Osteoblast (primary cell): ENCODE results near the gene FOXD4L1. TPM values are rescaled to one million over a fixed set of nuclear protein-coding genes. Genes with fewer than 3 reads are reported as not detected.
"Not testable (repeated sequence)": the region's sequence is repeated elsewhere in the genome, so short reads cannot be mapped to it uniquely, and the experiment has no call there.

Source experiments
- DNase-seq: peaks from one replicate; pipeline ENCODE4 v3.0.0; 2011; ENCODE audit warnings: low spot score, mixed read lengths; ENCODE audit not compliant: insufficient read length; ENCODE audit errors: missing footprints
- H2AFZ ChIP-seq: 2 replicates; pipeline ENCODE4 v1.6.0; 2011; ENCODE audit warnings: mild to moderate bottlenecking, low read length
- H3K27ac ChIP-seq: 2 replicates; pipeline ENCODE4 v1.5.1; 2011; ENCODE audit warnings: mild to moderate bottlenecking, low read depth, low read length, moderate library complexity
- H3K27me3 ChIP-seq: 2 replicates; pipeline ENCODE4 v1.6.0; 2012; ENCODE audit warnings: mild to moderate bottlenecking, control low read depth, inconsistent platforms, low read length, moderate library complexity; ENCODE audit not compliant: insufficient read depth
- H3K36me3 ChIP-seq: 2 replicates; pipeline ENCODE4 v1.5.1; 2011; ENCODE audit warnings: mild to moderate bottlenecking, low read length, control low read depth, moderate library complexity; ENCODE audit not compliant: insufficient read depth
- H3K4me1 ChIP-seq: 2 replicates; pipeline ENCODE4 v1.5.1; 2011; ENCODE audit warnings: mild to moderate bottlenecking, low read length, control low read depth, moderate library complexity; ENCODE audit not compliant: insufficient read depth
- H3K4me2 ChIP-seq: 2 replicates; pipeline ENCODE4 v1.6.0; 2011; ENCODE audit warnings: mild to moderate bottlenecking, low read length; ENCODE audit not compliant: insufficient read depth
- H3K4me3 ChIP-seq: fragments of 200-600 bp; sonication (generic); 3 replicates; pipeline ENCODE4 v1.5.1; 2012; ENCODE audit warnings: mild to moderate bottlenecking, low read length, inconsistent platforms; ENCODE audit not compliant: insufficient read depth
- H3K79me2 ChIP-seq: 2 replicates; pipeline ENCODE4 v1.6.0; 2012; ENCODE audit warnings: mild to moderate bottlenecking, low read length, control low read depth, inconsistent platforms; ENCODE audit not compliant: insufficient read depth
- H3K9me3 ChIP-seq: 2 replicates; pipeline ENCODE4 v1.5.1; 2011; ENCODE audit warnings: low read depth, low read length, control low read depth
- H4K20me1 ChIP-seq: 2 replicates; pipeline ENCODE4 v1.6.0; 2012; ENCODE audit warnings: mild to moderate bottlenecking, low read length, control low read depth; ENCODE audit not compliant: insufficient read depth
- total RNA-seq: library from RNA; depleted of rRNA; stranded (reverse); fragments of >200 nt; gene quantifications from 2 replicates; pipeline ENCODE4 v1.2.3, GENCODE V29; 2012

The FOXD4L1 gene
- total RNA-seq, 1 donor: under 0.01 TPM

DNA sequence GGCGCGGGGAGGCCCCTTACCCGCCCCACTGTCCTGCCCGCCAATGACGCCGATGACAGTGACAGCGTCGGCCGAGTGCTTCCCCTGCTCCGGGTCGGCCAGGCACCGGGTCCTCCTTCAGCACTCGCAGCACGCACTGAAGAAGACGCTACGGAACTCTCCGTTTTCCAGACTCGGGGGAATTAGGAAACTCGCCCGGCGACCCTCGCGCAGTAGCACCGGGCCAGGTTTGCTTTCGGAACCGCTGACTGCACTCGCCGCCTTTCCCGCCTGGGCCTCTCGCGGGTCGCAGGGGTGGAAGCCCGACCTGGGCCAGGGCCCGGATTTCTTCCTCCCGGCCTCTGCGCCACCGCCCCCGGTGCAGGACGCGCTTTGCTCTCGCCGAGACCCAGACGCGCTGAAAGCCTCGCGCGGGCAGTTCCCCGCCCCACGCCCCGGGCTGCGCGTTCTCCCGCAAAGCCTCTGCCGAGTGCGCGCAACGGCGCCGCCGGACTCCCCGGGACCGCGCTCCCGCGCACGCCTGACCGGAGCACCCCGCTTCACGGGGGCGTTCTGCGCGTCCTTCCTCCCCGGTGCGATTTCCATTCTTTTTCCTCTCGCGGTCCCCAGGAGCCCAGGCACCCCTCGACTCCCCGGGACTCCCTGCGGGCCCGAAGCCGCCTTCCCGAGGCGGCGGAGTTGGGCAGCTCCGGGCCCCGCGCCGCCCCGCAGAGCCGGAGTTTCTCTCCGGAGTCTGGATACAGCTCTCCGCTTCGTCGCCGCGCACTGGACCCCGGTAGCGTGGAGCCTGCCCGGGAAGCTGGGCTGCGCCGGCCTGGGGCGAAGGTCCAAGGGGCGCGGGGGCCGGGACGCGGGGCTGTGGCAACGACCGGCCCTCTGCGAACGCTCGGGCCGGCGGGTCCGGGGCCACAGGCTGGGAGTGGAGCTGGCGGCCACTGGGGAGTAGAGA, 4.9 kb downstream of the FOXD4L1 start:
- not testable (repeated sequence) for H4K20me1 ChIP-seq, H3K79me2 ChIP-seq, H3K4me1 ChIP-seq, H3K4me3 ChIP-seq, H3K36me3 ChIP-seq, H3K9me3 ChIP-seq, H3K27ac ChIP-seq, H2AFZ ChIP-seq
- Histone ChIP-seq H3K4me2 (peak overlapping the region; percentile 51), H3K27me3 (peaks cover 19% of the 10 kb centered on the region)
- peak; percentile 71 for DNase-seq

DNA sequence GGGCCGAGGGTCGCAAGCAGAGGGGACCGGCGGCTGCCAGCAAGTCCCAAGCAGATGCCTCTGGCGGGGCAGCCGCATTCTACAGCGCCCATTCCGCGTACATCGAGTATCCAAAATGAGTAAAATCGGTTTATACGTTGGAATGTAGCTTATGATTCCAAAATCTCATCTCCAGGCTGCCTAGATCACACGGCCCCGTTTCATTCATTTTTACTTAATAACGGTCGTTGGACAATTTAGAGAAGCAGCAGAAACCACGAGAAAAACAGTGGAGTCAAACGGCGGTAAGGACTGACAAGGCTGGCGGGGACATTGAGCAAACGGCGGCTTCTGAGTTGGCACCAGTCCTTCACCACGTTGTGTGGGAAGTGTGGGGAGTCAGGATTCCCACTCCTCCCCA, 5.6 kb downstream of the FOXD4L1 start:
- not testable (repeated sequence) for H3K27ac ChIP-seq, H3K79me2 ChIP-seq, DNase-seq, H3K4me1 ChIP-seq, H3K9me3 ChIP-seq, H3K4me3 ChIP-seq, H2AFZ ChIP-seq, H3K36me3 ChIP-seq, H4K20me1 ChIP-seq, H3K4me2 ChIP-seq
- peaks cover 19% of the 10 kb centered on the region for H3K27me3 ChIP-seq

DNA sequence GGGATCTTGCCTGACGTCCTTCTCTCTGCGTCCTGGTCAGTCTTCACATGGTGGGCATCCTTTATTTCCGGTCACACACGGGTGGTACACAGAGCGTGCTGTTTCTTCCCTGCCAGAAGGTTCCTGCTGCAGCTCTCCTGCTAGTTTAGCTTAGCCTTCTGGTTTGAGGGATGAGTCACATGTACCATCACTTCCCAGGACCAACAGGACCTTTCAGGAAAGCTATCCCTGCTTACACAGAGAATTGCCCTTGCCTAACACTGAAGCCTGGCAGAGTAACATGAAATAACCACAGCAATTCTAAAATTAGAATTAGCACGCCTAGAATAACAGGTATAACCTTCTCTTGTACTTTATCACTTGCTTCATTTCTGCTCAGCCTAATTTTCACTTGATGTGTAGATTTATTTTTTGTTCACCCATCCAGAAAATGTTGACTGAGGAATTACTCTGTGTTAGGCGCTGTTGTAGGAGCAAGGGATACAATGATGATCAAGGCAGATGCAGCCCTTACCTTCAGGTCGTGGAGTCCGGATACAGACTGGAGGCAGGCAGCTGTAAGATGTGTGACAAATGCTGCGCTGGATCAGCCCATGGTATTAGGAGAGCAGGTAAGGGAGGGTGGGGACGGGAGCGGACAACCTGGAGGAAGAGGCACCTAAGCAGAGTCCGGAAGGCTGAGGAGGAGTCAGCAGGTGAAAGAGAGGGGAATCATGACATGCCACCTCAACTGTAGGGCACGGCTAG, 9.1 kb downstream of the FOXD4L1 start:
- H3K27ac ChIP-seq, H4K20me1 ChIP-seq, H3K4me1 ChIP-seq, DNase-seq, H3K36me3 ChIP-seq, H3K9me3 ChIP-seq, H3K79me2 ChIP-seq, H3K4me2 ChIP-seq, H3K27me3 ChIP-seq, H3K4me3 ChIP-seq, H2AFZ ChIP-seq: not testable (repeated sequence)

DNA sequence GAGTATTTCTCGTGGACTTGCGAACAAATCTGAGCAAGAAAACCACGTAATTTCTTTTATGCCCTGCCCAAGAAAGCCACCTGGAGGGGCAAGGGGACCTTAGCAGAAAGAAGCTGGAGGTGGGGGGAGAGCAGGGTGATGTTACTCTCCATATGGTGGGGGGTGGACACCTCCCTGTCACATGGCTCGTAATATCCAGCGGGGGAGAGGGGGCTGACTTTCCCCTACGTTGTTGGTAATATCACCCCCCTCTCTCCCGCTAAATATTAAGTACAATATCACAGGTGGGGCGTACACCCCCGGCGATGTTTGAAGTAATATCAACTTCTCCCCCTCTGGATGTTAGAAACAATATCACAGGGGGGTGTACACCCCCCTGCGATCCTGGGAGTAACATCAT, 9.7 kb downstream of the FOXD4L1 start:
- not testable (repeated sequence) for H4K20me1 ChIP-seq, H3K27me3 ChIP-seq, H3K79me2 ChIP-seq, H3K27ac ChIP-seq, H3K4me2 ChIP-seq, H3K4me3 ChIP-seq, H3K9me3 ChIP-seq, DNase-seq, H2AFZ ChIP-seq, H3K36me3 ChIP-seq, H3K4me1 ChIP-seq

DNA sequence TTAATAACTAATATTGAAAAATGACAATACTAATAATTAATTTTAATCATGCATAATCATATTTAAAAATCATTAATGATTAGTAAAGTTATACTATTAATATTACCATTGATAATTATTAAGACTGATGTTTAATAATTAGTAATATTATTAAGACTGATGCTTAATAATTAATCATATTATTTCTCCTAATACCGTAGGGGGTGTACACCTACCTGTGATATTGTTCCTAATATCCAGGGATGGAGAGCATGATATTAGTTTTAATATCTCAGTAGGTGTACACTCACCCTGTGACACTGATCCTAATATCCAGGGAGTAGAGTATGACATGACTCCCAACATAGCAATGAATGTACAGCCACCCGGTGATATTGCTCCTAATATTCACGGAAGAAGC, 12.4 kb downstream of the FOXD4L1 start:
- not testable (repeated sequence) for H3K79me2 ChIP-seq, H3K4me2 ChIP-seq, H3K36me3 ChIP-seq, H3K4me1 ChIP-seq, DNase-seq, H3K9me3 ChIP-seq, H3K4me3 ChIP-seq, H4K20me1 ChIP-seq, H3K27me3 ChIP-seq, H2AFZ ChIP-seq, H3K27ac ChIP-seq

DNA sequence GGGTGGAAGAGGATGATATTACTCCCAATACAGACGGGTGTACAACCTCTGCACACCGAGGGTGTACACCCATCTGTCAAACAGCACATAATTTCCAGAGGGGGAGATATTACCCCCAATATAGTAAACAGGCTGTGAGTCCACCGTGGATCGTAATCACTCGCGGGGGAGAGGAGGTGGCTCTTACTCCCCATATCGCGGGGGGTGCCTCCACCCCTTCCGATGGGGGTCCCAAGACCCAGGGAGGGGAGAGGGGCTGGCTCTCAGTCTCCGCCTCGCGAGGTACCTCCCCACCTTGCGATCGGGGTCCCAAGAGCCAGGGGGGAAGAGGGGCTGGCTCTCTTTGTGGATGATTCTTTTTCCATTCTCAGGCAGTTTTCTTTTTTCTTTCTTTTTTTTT, 13.4 kb downstream of the FOXD4L1 start:
- H3K4me1 ChIP-seq, H2AFZ ChIP-seq, H3K79me2 ChIP-seq, H3K9me3 ChIP-seq, H3K4me3 ChIP-seq, H3K36me3 ChIP-seq, DNase-seq, H3K27me3 ChIP-seq, H3K27ac ChIP-seq, H3K4me2 ChIP-seq, H4K20me1 ChIP-seq: not testable (repeated sequence)

DNA sequence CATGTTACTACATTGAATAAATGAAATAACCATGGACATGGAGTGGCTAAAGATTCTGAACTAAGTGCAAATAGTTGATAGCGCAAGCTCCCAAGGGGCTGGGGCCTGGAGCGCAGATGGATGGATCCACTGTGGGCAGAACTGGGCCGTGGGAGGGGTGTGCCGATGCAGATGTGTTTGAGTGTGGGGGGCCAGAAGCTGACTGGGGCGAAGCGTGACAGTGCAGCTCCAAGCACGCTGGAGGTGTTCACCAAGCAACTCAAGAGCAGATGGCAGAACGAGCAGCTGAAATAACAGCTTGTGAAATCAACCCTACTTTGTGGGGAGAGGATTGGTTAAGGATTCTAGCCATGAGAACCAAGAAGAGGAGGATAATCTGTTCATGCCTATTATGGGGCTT, 17.0 kb downstream of the FOXD4L1 start:
- not testable (repeated sequence) for H3K4me2 ChIP-seq, H4K20me1 ChIP-seq, H3K36me3 ChIP-seq, H3K27me3 ChIP-seq, H3K79me2 ChIP-seq, H3K4me1 ChIP-seq, H3K9me3 ChIP-seq, DNase-seq, H3K4me3 ChIP-seq, H2AFZ ChIP-seq, H3K27ac ChIP-seq

DNA sequence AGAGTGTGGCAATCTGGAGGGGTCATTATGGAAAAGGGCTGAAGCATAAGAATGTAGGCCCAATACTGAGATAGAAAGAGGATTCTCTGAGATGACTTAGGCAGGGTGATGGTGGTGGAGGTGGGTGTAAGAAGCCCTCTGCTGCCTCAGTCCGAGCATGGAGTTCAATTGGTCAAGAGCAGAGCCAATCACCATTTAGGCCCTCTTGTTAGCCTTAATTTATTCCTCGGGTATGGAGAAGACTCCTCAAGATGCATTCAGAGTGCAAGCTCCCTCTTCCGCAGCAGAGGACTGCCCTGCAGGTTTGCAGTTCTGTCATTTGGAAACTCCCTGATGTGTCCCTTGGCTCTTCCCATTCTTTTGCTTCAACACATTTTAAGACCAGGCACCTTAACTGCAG, 17.5 kb downstream of the FOXD4L1 start:
- H2AFZ ChIP-seq, H3K9me3 ChIP-seq, H4K20me1 ChIP-seq, H3K36me3 ChIP-seq, H3K79me2 ChIP-seq, H3K27ac ChIP-seq, H3K4me2 ChIP-seq, H3K27me3 ChIP-seq, DNase-seq, H3K4me3 ChIP-seq, H3K4me1 ChIP-seq: not testable (repeated sequence)

DNA sequence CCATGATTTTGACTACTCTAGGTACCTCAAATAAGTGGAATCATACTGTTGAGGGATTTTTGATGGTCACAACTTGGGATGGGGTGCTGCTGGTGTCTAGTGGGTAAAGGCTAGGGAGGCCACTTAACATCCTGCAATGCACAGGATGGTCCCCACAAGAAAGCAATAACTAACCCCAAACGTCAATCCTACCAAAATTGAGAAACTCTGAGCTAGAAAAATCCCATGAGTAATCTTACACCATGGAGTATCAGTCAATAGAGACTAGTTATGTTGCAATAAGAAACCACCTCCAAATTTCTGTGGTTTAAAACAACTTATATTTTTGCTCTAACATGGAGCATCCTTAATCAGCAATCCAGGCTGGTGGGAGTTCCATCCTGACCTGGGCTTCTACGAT, 18.6 kb downstream of the FOXD4L1 start:
- not testable (repeated sequence) for DNase-seq, H2AFZ ChIP-seq, H3K4me3 ChIP-seq, H3K4me1 ChIP-seq, H3K27ac ChIP-seq, H3K79me2 ChIP-seq, H3K4me2 ChIP-seq, H4K20me1 ChIP-seq, H3K36me3 ChIP-seq, H3K27me3 ChIP-seq, H3K9me3 ChIP-seq
